ENCODE results near the gene SUGP1. TPM values are rescaled to one million over a fixed set of nuclear protein-coding genes. Genes with fewer than 3 reads are reported as not detected.

SUGP1 gene
- total RNA-seq, 4 donors from 2014 or later, result 20.0 to 45.1 (median 37.4) TPM

- Histone ChIP-seq H3K9me3 (no peaks in the 10 kb centered on the region), H3K27me3 (no peaks in the 10 kb centered on the region), H3K36me3 (peaks cover 6 to 12% of the 10 kb centered on the region in 2 donors), H3K27ac (no peak overlapping the region), H3K4me3 (replicated peaks in 1 of 3) (no peak overlapping the region), H3K4me1 (no peaks in the 10 kb centered on the region)
- DNase-seq, result peak; percentile 78 to 83
- TF ChIP-seq POLR2A (IDR thresholded peaks at IDR 0.05), result no peak
- TF ChIP-seq, protein P1, sequence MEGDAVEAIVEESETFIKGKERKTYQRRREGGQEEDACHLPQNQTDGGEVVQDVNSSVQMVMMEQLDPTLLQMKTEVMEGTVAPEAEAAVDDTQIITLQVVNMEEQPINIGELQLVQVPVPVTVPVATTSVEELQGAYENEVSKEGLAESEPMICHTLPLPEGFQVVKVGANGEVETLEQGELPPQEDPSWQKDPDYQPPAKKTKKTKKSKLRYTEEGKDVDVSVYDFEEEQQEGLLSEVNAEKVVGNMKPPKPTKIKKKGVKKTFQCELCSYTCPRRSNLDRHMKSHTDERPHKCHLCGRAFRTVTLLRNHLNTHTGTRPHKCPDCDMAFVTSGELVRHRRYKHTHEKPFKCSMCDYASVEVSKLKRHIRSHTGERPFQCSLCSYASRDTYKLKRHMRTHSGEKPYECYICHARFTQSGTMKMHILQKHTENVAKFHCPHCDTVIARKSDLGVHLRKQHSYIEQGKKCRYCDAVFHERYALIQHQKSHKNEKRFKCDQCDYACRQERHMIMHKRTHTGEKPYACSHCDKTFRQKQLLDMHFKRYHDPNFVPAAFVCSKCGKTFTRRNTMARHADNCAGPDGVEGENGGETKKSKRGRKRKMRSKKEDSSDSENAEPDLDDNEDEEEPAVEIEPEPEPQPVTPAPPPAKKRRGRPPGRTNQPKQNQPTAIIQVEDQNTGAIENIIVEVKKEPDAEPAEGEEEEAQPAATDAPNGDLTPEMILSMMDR (IDR thresholded peaks at IDR 0.05), result peak; percentile 65 to 87 (median 74)
- intact Hi-C loops (cut with DNase I), result no loop called here
- WGBS, 2 donors, result 5 to 15% methylated on average over 11 to 14 of the region's 14 CpGs
Measured at GRCh38 chr19:19361075-19361594, 40.8 kb upstream of the SUGP1 start.

DNA sequence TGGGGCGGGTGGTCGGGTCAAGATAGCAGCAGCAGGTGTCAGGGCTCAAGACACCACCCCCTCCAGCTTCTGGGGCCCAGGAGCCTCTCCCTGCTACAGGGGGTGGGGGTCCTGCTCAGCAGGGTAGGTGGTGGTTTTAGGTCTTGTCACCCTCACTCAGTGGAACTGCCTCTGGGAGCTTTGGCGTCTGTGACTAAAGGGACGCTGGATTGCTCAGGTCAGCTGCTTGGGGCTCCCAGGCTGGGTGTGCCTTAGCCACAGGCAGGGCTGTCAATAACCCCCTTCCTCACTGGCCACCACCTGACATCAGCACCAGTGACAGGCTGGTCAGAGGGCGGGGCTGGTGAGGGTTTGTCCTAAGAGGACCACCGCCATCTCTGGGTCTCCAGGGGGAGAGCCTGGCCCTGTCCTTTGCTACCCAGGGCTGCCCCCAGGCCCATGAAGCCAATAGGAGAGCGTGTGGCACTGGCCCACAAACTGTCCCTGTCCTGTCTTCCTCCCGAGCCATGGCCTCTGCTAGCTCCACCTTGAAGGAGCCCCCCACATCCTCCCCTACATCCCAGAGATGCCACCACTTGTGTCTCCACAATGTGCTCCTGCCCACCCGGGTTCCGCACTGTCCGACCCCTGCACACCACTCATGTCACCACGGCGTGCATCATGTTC, 36.7 kb upstream of the SUGP1 start:
- Histone ChIP-seq H3K27me3 (no peaks in the 10 kb centered on the region), H3K27ac (no peak overlapping the region), H3K36me3 (peaks cover 47 to 53% of the 10 kb centered on the region in 2 donors), H3K4me1 (no peaks in the 10 kb centered on the region), H3K9me3 (no peaks in the 10 kb centered on the region), H3K4me3 (replicated peaks in 1 of 3) (no peak overlapping the region)
- intact Hi-C loops (cut with DNase I), result no loop called here
- TF ChIP-seq, protein P1 (IDR thresholded peaks at IDR 0.05), result no peak
- TF ChIP-seq POLR2A (IDR thresholded peaks at IDR 0.05), result no peak
- WGBS, 2 donors, result 94 to 96% methylated on average over 10 to 11 of the region's 13 CpGs
- no peak for DNase-seq

- Histone ChIP-seq H3K36me3 (peaks cover 50 to 54% of the 10 kb centered on the region in 2 donors), H3K9me3 (no peaks in the 10 kb centered on the region), H3K4me1 (no peaks in the 10 kb centered on the region), H3K4me3 (replicated peaks in 1 of 3) (no peak overlapping the region), H3K27me3 (no peaks in the 10 kb centered on the region), H3K27ac (no peak overlapping the region)
- no peak for TF ChIP-seq POLR2A (IDR thresholded peaks at IDR 0.05)
- TF ChIP-seq, protein P1 (IDR thresholded peaks at IDR 0.05), result no peak
- no peak for DNase-seq
- WGBS, 2 donors, result 97% methylated on average over 8 to 9 of the region's 11 CpGs
- intact Hi-C loops (cut with DNase I), result no loop called here
Measured at GRCh38 chr19:19356500-19356899, 36.2 kb upstream of the SUGP1 start.

DNA sequence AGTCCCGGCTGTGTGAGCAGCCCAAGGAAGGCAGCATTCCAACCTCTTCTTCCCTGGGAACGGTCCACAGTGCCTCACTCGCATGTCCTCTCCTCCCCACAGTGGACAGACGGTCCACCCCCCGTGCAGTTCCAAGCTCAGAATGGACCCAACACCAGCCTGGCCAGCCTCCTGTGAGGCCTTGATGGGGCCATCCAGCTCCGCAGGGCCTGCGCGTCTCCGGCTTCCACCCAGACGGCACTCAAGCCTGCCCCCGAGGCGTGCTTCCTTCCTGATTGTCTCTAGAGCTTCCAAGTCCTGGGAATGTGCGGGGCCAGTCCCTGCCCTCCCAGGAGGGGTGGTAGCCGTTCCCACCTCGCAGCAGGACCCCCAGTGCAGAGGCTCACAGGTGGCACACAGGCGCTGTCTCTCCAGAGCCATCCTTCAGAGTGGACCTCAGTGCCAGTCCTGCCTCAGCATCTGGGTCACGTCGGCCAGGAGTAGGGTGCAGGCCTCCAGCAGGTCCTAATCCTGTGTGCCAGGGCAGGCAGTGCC, 35.4 kb upstream of the SUGP1 start:
- 94 to 98% methylated on average over 10 to 11 of the region's 18 CpGs for WGBS, 2 donors
- Histone ChIP-seq H3K27me3 (no peaks in the 10 kb centered on the region), H3K9me3 (no peaks in the 10 kb centered on the region), H3K27ac (no peak overlapping the region), H3K4me3 (replicated peaks in 1 of 3) (no peak overlapping the region), H3K4me1 (no peaks in the 10 kb centered on the region), H3K36me3 (peaks cover 58 to 60% of the 10 kb centered on the region in 2 donors)
- intact Hi-C loops (cut with DNase I), result no loop called here
- TF ChIP-seq, protein P1 (IDR thresholded peaks at IDR 0.05), result no peak
- TF ChIP-seq POLR2A (IDR thresholded peaks at IDR 0.05), result no peak
- no peak for DNase-seq

DNA sequence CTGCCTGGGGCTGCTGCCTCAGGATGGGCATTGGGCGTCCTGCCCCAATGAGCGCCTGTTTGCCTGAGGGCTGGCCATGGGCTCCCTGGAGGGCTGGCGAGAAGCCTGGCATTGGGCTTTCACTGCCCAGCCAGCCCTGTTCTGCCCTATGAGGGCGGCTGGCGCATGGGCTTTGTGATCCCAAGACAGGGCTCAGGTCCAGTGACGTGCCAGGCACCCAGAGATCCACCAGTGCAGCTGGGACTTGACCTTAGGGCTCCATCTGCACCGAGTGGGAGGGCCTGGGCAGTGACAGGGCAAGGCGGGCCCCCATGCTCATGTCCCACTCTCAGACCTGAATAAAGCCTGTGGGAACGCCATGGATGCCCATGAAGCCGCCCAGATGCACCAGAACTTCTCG, 34.6 kb upstream of the SUGP1 start:
- H3K4me3 ChIP-seq (replicated peaks in 1 of 3), result no peak overlapping the region
- no peaks in the 10 kb centered on the region for H3K27me3 ChIP-seq
- H3K27ac ChIP-seq, result no peak overlapping the region
- WGBS, 2 donors, result 80 to 93% methylated on average over 2 to 7 of the region's 11 CpGs
- peaks cover 60 to 64% of the 10 kb centered on the region in 2 donors for H3K36me3 ChIP-seq
- DNase-seq, result no peak
- H3K4me1 ChIP-seq, result no peaks in the 10 kb centered on the region
- TF ChIP-seq, protein P1 (IDR thresholded peaks at IDR 0.05), result no peak
- TF ChIP-seq POLR2A (IDR thresholded peaks at IDR 0.05), result no peak
- intact Hi-C loops (cut with DNase I), result no loop called here
- H3K9me3 ChIP-seq, result no peaks in the 10 kb centered on the region
